Astrocyte (in vitro differentiated cells and primary cell): Measurements from ENCODE around the gene SUOX.

ENCODE experiments used
- CTCF ChIP-seq: IDR thresholded peaks from 2 replicates; pipeline ENCODE4 v1.5.1; 2011; ENCODE audit warnings: low read depth, mild to moderate bottlenecking, inconsistent platforms, low read length, moderate library complexity; ENCODE audit not compliant: insufficient read depth
- EZH2 ChIP-seq: IDR thresholded peaks from 2 replicates; pipeline ENCODE4 v1.6.1; 2012; ENCODE audit warnings: mild to moderate bottlenecking, low read length, inconsistent platforms; ENCODE audit not compliant: insufficient read depth

DNA sequence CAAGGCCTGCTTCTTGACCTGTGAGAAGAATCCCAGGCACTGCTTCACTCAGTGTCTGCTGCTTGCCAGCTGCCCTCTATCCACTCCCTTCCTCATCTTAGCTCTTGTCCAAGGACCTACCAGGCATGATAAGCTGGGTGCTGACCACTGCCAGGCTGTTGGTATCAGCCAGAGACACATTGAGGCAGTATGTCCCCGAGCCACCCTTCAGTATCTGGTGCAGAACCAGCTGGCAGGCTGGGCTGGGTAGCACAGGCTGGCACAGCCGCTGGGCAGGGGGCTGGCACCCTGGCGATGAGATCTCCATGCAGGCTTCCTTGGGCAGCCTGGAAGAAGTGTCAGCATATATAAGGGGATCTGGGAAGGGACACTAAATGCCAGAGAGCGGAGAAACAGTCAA, 41.7 kb upstream of the SUOX start:
- TF ChIP-seq CTCF (no peak), EZH2 (no peak)
